GM18907 (cell line): ENCODE results near the gene UCN.
"Not testable (repeated sequence)": the region's sequence is repeated elsewhere in the genome, so short reads cannot be mapped to it uniquely, and the experiment has no call there.

Experiments used
- ATAC-seq: cut with Tn5 transposase; IDR thresholded peaks from one replicate; pipeline ENCODE4 v1.9.1; 2021; ENCODE audit warnings: mild to moderate bottlenecking, moderate library complexity; ENCODE audit not compliant: unreplicated experiment

The UCN gene, protein sequence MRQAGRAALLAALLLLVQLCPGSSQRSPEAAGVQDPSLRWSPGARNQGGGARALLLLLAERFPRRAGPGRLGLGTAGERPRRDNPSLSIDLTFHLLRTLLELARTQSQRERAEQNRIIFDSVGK

DNA sequence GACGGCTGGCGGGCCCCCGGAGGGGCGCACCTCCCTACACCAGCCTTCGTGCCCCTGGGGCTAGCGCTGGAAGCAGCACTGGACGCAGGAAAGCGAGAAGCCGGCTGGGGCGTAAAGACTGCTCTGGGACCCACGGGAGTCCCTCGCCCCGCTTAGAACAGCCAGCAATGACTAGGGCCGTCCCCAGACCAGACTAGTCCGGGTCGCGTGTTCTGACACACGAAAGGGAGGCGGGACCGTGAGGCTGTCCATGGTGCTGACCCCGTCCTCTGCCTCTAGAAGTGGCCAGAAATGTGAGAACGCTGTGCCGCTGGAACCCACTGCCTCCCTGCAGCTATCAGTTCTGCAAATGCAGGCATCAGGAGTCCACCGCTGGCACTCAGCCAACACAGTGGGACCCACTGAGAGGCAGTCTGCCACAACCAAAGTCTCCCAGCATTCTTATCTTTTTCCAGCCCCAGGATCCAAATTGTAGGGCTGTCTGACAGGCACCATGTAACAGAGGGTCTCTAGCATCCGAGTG, at the start of gene UCN:
Gene UCN, minus strand, starts transcription at position 87 of the 523 bp plus-strand sequence. CDS start 550 bp downstream, outside the sequence.
- ATAC-seq = no peak

DNA sequence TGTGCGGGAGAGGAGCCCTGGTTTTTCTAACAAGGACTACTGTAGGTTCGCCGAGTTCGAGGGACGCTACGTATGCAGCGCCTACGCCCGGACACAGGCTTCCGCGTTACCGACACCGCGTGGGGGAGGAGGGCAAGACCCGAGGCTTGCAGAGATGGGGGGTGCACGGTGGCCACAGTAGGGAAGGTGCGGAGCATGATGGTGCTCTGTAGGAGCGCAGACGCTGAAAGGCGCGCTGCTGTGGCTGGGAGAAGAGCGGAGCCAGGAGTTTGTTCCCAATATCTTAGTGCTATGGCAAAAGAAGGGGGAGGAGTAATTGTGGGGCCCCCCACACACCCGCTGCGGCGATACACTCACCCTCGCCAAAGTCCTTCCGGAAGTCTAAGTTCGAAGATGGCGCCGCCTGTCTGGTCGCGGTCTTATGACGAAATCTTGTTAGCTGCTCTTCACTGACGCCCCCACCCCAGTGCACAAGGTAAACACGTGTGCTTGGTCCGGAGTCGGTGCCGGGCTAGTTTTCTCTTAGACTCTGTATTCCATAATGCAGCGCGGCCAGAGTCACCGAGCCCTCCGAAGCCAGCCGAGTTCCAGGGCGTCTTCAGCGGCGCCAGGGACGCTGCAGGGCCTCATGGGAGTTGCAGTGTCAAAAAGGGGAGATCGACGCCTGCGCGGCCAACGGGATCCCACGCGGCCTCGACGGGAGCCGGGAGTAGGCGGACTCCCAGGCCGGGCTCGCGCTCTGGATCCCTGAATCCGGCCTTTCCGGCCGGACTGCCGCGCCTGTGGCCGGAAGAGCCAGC, 48.3 kb upstream of the UCN start, which contains the start of gene GTF3C2:
Gene GTF3C2, minus strand, starts transcription at position 383 of the 800 bp plus-strand sequence. CDS start 13,210 bp downstream, outside the sequence.
- peak; percentile 84 for ATAC-seq

DNA sequence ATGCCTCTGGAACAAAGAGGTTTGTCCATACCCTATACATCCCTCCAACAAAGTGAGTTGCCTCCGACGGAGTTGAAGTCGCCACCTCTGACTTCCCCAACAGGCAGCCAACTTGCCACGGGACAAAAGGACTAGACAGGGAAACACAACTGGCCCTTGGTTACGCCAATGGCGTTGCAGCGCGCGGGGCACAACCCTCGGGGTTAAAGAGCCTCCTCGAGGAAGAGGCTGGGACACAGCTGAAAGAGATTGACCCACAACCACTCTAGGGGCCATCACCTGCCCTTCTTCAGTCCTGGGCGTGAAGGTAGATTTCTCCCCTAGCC, 47.8 kb upstream of the UCN start:
- peak; percentile 41 for ATAC-seq

DNA sequence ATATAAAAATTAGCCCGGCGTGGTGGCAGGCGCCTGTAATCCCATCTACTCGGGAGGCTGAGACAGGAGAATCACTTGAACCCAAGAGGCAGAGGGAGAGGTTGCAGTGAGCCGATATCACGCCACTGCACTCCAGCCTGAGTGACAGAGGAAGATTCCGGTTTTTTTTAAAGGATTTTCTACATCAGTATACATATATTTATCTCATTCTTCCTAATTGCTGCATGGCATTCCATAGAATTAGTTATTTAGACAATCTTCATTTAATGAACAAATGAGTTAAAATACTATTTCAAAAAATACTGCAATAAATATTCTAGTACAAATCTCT, 46.3 kb upstream of the UCN start:
- no peak for ATAC-seq

DNA sequence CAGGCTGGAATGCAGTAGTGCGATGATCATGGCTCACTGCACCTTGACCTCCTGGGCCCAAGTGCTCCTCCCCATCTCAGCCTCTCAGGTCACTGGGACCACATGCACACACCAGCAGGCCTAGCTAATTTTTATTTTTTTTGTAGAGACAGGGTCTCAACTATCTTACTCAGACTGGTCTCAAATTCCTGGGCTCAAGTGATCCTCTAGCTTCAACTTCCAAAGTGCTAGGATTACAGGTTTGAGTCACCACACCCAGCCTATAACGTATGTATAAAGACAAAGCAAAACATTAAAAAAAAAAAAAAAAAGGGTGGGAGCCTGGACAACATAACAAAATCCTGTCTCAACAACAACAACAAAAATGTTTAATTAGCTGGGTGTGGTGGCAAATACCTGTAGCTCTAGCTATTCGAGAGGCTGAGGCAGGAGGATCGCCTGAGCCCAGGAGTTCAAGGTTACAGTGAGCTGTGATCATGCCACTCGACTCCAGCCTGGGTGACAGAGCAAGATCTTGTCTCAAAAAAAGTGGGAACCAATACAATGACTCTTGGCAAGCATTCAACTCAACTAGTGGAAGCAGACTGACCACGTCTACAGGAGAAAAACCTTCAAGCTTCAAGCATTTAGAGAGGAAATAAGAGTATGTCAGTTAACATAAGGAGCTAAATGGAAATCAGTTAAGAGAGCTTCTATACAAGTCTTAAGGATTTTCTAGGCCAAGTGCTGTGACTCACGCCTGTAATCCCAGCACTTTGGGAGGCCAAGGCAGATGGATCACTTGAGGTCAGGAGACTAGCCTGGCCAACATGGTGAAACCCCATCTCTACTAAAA, 45.7 kb upstream of the UCN start:
- ATAC-seq = no peak

DNA sequence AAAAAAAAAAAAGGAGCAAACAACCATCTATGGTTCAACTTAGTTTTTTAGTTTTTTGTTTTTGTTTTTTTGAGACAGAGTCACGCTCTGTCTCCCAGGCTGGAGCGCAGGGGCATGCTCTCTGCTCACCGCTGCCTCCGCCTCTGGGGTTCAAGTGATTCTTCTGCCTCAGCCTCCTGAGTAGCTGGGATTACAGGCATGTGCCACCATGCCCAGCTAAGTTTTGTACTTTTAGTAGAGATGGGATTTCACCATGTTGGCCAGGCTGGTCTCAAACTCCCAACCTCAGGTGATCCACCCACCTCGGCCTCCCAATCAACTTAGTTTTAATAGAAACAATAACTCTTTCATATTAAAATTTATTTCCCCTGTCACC, 45.1 kb upstream of the UCN start:
- not testable (repeated sequence) for ATAC-seq

DNA sequence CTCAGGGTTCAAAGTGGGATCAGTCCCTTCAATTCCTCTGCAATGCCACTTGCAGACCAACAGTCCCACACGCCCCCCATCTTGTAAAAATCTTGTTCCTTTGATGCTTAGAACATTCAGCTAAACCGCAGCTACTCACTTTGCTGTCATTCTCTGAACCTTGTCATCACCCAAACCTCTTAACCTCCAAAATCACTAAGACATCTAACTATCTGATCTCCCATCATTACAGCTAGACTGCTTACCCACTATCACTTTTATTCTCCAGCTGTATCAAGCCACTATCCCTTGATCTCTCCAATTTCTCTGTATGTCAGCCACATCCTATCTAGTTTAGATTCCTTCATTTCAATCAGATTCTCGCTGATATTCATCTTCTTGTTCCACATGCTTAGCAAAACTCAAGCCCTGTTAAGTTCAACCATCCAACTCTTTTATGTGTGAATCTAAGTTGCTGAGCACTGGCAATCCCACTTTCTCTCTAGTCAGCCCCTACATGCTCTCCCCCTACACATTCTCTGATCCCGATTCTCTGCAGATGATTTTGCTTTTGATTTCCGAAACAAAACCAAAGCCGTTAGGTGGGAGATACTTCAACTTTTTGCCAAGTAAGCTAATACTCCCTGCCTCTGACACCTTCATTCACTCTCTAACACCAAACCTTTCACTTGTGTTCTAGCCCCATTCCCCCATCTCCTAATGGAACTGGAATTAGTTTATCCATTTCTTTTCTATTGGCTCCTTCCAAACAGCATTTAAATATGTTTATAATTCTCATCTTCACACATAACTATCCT, 43.8 kb upstream of the UCN start:
- ATAC-seq = no peak

DNA sequence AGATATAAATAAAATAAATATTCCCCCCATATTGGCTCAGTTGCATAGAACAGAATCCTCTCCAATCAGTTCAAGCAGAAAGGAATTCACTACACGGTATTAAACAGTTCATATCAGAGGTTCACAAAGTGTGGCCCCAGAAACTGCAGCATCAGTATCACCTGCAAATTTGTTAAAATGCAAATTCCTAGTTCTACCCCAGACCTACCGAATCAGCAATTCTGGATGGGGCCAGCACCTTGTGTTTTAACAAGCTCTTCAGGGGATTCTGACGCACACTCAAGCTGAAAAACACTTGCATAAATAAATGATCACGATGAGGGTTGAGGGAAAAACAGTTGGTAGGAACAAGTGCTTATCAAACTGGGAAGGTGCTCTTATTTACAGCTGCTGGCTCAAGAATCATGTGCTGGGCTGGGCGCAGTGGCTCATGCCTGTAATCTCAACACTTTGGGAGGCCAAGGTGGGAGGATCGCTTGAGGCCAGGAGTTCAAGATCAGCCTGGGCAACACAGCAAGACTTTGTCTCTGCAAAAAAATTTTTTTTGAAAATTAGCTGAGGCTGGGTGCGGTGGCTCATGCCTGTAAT, 42.0 kb upstream of the UCN start:
- ATAC-seq = no peak

DNA sequence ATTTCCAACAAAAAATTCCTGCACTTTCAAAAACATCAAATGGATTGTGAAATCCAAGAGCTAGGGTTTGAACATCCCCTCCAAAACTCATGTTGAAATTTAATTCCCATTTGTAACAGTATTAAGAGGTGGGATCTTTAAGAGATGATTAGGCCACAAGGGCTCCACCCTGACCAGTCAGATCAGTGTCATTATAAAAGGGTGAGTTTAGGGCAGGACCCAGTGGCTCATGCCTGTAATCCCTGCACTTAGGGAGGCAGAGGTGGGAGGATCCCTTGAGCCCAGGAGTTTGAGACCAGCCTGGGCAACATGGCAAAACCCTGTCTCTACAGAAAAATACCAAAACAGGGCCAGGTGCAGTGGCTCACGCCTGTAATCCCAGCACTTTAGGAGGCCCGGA, 39.4 kb upstream of the UCN start:
- no peak for ATAC-seq

DNA sequence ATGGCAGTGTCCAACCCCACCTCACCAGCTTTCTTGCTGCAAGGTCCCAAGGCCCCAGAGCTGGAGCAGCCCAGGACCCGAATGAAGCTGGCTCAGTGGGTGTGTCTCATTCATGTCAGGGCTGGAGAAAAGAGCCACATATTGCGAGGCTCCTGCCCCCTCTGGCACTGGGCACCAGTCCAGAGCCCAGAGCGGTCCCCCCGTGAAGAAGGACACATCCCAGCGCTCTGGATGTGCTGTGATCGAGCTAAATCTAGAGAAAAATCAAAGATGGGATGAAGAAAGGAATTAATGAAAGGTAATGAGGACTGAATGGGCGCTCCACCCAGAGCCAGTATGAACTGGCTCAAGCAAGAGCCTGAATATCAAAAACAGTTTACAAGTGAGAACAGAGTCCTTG, 27.9 kb upstream of the UCN start:
- no peak for ATAC-seq

DNA sequence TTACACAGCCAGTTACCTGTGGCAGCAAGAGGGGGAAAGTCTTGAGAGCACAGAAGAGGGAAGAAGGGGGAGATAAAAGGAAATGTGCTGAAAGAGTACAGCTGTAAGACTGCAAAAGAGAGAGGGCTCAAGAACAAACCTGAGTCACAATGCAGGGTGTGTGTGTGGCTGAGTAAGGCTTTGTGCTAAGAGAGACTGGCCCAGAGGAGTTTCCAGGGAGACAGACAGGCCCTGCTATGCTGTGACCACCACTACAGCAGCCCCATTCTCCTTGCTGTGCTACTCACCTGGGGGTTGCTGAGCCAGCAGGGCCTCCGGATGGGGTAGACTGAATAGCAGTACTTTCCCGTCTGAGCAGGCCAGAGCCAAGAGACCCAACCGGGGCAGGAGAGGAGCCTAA, 27.1 kb upstream of the UCN start:
- ATAC-seq = no peak

DNA sequence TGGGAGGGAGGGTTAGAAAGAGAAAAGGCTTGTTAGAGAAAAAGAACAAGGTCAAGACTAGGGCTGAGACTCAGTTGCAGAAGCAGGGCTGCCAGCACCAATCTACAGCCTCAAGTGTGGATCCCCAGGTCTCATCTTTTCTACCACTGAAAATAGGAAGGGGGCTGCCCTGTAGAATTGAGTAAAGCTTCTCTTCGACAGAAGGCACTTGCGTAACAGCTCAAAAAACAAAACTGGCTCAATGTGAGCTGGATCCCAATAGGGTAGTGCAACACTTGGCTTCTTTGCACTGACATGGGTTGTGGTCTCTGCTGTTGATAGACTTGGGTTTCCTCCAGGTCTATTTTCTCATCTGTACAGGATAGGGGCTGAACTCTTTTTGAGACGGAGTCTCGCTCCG, 16.5 kb upstream of the UCN start:
- ATAC-seq = no peak

DNA sequence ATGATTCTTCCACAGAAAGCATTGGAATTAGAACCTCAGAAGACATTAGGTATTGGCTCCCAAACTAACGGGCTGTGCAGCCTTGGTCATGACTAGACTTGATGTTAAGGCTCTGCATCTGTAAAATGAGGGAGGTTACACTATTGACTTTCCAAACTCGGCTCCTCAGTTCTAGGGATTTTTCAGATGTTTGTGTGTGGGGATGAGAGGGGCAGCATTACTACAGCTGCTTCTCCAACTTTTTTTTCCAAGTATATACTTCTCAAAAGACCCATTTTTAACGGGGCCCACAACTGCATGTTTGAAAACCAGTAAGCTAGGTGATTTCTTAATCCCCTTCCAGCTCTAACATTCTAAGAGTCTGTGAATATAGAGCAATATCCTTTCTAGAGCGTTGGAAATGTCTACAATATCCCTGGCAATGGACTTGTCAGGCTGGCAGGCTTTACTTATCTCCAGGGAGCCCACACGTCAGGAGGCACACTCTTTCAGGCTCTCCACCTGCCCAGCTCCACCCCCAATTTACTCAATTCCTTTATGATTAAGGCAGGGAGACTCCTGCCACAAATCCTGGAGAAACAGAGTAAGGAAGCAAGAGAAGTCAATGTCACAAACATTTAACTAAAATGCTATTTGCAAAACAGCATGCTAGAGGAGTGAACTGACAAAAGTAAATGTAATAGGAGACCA, 15.5 kb upstream of the UCN start:
- ATAC-seq = no peak

DNA sequence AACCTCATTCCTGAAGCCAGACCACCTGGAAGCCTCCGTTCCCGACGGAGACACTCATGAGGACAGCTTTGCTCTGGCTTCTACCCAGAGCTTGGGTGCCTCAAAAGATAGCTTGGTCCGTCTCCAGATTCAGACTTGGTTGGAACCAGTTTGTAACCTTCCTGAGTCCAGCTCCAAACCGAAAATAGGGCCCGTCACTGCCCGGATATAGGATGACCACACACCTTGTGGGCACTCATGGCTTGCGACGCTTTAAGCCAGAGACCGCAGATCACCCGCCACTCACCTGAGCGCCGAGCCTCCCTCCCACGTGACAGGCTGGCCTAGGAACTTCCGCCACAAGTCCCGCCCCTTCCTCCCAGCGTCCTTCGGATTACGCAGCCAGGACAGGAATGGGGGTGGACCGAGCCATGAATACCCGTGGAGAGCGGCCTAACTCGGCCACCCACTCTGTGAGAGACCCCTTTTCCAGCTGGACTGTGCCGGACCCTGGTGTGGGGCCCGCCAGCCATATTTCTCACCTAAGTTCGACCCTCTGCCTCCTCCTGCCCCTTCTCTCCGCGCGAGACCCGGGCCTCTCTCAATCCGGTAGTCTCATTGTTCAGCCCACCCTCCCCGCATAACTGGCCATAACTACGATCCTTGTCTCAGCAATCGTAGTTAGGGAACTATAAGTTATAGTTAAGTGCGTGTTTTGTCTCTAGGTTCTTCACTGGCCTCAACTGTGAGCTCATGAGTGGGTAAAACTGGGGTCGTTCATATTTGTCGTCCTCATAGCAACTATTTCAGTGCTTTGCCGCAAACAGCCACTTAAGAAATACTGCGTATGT, 14.7 kb upstream of the UCN start, which contains the start of gene MPV17:
Gene MPV17, minus strand, starts transcription at position 332 of the 830 bp plus-strand sequence. CDS start 580 bp downstream, outside the sequence.
- ATAC-seq = peak; percentile 92

DNA sequence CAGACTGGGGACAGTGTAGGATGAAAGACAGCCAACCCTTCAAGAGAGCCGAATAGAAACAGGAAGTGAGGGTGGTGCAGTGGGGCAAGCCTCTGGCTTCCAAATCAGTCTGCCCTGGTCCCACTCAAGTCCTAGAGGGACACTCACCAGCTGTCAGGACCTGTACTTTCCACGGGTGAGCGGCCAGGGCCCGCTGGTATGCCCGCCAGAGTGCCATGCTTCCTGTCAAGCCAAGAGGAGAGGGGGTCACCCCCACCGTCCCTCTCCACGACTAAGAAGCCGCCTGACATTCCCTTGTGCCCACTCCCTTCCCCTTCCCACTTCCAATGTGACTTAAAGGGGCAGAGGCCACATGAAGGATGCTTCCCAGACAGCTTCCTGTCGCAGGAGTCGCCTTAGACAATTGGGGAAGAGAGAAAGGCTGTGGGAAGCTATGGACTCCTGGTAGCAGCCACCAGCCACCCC, 14.1 kb upstream of the UCN start:
- ATAC-seq = peak; percentile 16

DNA sequence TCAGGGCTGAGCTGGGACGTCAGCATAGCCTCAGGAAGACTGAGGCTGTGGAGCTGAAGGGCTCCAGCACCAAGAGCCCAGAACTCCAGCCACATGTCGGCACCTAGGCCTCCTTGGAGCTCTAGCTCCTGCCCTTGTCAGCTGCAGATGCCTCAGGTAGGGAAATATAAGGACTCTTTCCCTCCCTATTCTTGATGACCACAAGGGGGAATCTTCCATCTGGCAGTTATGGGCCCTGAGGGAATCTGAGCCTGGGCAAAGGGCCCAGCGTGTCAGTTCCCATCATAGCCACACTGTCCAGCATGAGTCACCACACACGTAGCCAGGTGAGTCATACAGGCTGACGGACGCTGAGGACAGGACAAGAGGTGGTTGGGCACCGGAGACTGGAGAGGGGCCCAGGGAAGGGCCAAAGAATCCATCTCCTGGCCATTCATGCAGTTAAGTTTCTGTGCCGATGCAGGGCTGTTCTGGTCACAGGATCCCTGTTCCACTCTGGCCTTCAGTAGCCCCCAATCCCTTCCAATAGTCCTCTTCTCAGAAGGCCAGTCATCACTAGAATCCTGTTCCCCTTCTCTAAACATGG, 12.8 kb upstream of the UCN start:
- no peak for ATAC-seq

DNA sequence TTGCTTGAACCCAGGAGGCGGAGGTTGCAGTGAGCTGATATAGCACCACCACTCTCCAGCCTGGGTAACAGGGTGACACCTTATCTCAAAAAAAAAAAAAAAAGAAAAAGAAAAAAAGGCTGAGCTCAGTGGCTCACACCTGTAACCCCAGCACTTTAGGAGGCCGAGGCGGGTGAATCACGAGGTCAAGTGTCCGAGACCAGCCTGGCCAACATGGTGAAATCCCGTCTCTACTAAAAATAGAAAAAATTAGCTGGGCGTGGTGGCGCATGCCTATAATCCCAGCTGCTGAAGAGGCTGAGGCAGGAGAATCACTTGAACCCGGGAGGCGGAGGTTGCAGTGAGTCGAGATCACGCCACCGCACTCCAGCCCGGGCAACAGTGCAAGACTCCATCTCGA, 11.6 kb upstream of the UCN start:
- not testable (repeated sequence) for ATAC-seq

DNA sequence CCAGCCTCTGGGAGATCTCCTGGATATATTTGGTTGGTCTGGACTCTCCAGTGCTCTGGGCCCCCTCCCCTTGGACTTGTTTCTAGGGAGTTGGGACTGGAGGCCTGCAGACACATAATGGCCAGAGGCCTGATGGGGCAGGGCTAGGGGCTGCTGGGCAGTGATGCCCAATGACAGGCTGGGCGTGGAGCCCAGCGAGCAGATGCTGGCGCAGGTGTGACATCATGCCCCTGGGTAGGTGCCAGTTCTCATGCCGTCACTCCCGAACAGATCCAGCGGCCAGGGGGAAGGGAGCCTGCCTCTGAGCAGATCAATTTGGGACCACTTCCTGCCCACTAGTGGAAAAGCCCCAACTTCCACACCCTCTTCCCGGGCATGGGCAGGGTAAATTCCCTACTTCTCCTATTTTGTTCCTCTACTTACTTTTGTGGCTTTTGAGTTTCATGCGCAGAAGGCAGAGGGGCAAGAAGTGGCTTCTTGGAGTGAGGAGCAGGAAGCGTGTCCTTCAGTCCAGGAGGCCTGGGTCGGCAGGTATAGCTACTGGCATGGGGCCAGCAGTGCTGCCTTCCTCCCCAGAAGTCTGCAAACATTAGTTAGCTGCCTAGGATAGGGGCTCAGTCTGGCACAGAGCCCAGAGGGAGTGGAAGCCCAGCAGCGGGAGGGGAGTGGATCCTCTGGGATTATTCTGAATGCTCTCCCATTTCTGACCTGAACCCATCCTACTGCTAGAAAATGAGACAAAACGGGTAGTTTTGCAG, 8.6 kb upstream of the UCN start:
- no peak for ATAC-seq
